Panc1 (cell line): ENCODE measurements around the gene PDE6A. TPM values are rescaled to one million over a fixed set of nuclear protein-coding genes. Genes with fewer than 3 reads are reported as not detected.

ENCODE experiments used
- ATAC-seq: fragments of 200-7000 bp; cut with Tn5 transposase; 2 replicates; pipeline ENCODE4 v1.9.1; 2020; ENCODE audit warnings: mild to moderate bottlenecking, moderate library complexity
- BruUV-seq: library from RNA; stranded (reverse); fragments of 400-500 nt; replicated peaks from 2 replicates; lab custom pipeline; 2021; lab: Mats Ljungman, UMichigan
- CTCF ChIA-PET: fragments of 300-600 bp; sonication (Branson Sonifier 250); formaldehyde crosslinking; loops from one replicate; lab custom pipeline; 2022; ENCODE audit warnings: antibody characterized with exemption; lab: Charles Lee
- POLR2A ChIA-PET: fragments of 300-600 bp; sonication (Branson Sonifier 250); formaldehyde crosslinking; loops from one replicate; lab custom pipeline; 2022; ENCODE audit warnings: antibody characterized with exemption; lab: Charles Lee
- DNase-seq: peaks from one replicate; pipeline ENCODE4 v3.0.0-alpha.2; 2010; ENCODE audit warnings: low read depth, low spot score
- H3K27ac ChIP-seq: 2 replicates; pipeline ENCODE4 v1.5.1; 2011; ENCODE audit warnings: mild to moderate bottlenecking, low read length, inconsistent platforms
- H3K27me3 ChIP-seq: fragments of 200-500 bp; sonication (Bioruptor generic); 2 replicates; pipeline ENCODE4 v1.6.0; 2014; ENCODE audit warnings: low read length, inconsistent platforms; ENCODE audit not compliant: control insufficient read depth, insufficient read depth
- H3K36me3 ChIP-seq: fragments of 200-500 bp; sonication (Bioruptor generic); 2 replicates; pipeline ENCODE4 v1.5.1; 2014; ENCODE audit warnings: inconsistent platforms, mild to moderate bottlenecking, low read length, moderate library complexity; ENCODE audit not compliant: control insufficient read depth, insufficient read depth
- H3K4me1 ChIP-seq: 2 replicates; pipeline ENCODE4 v1.5.1; 2011; ENCODE audit warnings: inconsistent platforms, mild to moderate bottlenecking, low read length, moderate library complexity; ENCODE audit not compliant: control insufficient read depth, insufficient read depth
- H3K4me3 ChIP-seq, 2 experiments: 2 replicates each; pipeline ENCODE4 v1.5.1; 2011 to 2012; ENCODE audit warnings: low read depth in 2 of 2, low read length in 2 of 2, mild to moderate bottlenecking in 2 of 2, inconsistent platforms in 1 of 2, moderate library complexity in 1 of 2
- H3K9me3 ChIP-seq: fragments of 200-500 bp; sonication (Bioruptor generic); 2 replicates; pipeline ENCODE4 v1.5.1; 2014; ENCODE audit warnings: low read depth, mild to moderate bottlenecking, inconsistent platforms, low read length, moderate library complexity; ENCODE audit not compliant: control insufficient read depth, insufficient read depth
- POLR2AphosphoS5 ChIP-seq: IDR thresholded peaks from 2 replicates; pipeline ENCODE4 v1.6.1; 2012; ENCODE audit warnings: mild to moderate bottlenecking, low read depth, low read length, moderate library complexity
- REST ChIP-seq, 2 experiments: IDR thresholded peaks; 2 replicates each; pipeline ENCODE4 v1.6.1; 2011 to 2012; ENCODE audit warnings: low read depth in 2 of 2, control low read depth in 1 of 2, low read length in 1 of 2, mild to moderate bottlenecking in 1 of 2, moderate library complexity in 1 of 2; ENCODE audit not compliant: insufficient read depth in 1 of 2
- SIN3A ChIP-seq: IDR thresholded peaks from 2 replicates; pipeline ENCODE4 v1.6.1; 2012; ENCODE audit warnings: low read depth, mild to moderate bottlenecking, low read length, moderate library complexity, borderline replicate concordance; ENCODE audit not compliant: insufficient read depth
- TCF7L2 ChIP-seq: IDR thresholded peaks from 2 replicates; pipeline ENCODE4 v1.6.1; 2011; ENCODE audit warnings: mild to moderate bottlenecking, low read depth, low read length, inconsistent platforms
- in situ Hi-C: cut with HindIII; loops from 2 replicates; pipeline ENCODE4 v1.10.0; 2016; ENCODE audit warnings: low sequenced_read_pairs, low pct_unique_long_range_greater_than_20kb
- intact Hi-C: fragments of 100-400 bp; cut with micrococcal nuclease; formaldehyde crosslinking; loops from one replicate; pipeline ENCODE4 v1.10.0; 2022; ENCODE audit not compliant: unreplicated experiment
- total RNA-seq: library from RNA; stranded (reverse); gene quantifications from one replicate; pipeline ENCODE4 v1.2.1, GENCODE V29; 2021; ENCODE audit not compliant: unreplicated experiment
- TF ChIP-seq, protein P1 (sequence below): fragments of 450-650 bp; IDR thresholded peaks from 2 replicates; pipeline ENCODE4 v1.5.1; 2017; ENCODE audit warnings: mild to moderate bottlenecking

Gene PDE6A
- total RNA-seq, 1 experiment from 2014 or later = 0.33 TPM

- Histone ChIP-seq H3K27ac (peak overlapping the region; percentile 73; the same call in 1 of the 2 replicates), H3K36me3 (no peaks in the 10 kb centered on the region), H3K4me1 (peaks cover 25% of the 10 kb centered on the region), H3K9me3 (no peaks in the 10 kb centered on the region), H3K4me3 (no peak overlapping the region), H3K27me3 (no peaks in the 10 kb centered on the region)
- ChIA-PET POLR2A (no interaction called here), CTCF (interaction anchor here (0.6 kb wide), 1 partner anchor 14 kb away, joined by 17 read pairs; no protein-coding TSS in a partner anchor)
- no peak for DNase-seq
- in situ Hi-C loops = no loop called here
- ATAC-seq = peak; percentile 49; the same call in 1 of the 2 replicates
- intact Hi-C loops = no loop called here
- no TSS peak for BruUV-seq
- TF ChIP-seq, protein P1, sequence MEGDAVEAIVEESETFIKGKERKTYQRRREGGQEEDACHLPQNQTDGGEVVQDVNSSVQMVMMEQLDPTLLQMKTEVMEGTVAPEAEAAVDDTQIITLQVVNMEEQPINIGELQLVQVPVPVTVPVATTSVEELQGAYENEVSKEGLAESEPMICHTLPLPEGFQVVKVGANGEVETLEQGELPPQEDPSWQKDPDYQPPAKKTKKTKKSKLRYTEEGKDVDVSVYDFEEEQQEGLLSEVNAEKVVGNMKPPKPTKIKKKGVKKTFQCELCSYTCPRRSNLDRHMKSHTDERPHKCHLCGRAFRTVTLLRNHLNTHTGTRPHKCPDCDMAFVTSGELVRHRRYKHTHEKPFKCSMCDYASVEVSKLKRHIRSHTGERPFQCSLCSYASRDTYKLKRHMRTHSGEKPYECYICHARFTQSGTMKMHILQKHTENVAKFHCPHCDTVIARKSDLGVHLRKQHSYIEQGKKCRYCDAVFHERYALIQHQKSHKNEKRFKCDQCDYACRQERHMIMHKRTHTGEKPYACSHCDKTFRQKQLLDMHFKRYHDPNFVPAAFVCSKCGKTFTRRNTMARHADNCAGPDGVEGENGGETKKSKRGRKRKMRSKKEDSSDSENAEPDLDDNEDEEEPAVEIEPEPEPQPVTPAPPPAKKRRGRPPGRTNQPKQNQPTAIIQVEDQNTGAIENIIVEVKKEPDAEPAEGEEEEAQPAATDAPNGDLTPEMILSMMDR = peak; percentile 39
- no peak for TF ChIP-seq TCF7L2
Measured at GRCh38 chr5:149951138-149951749, 6.7 kb upstream of the PDE6A start.

DNA sequence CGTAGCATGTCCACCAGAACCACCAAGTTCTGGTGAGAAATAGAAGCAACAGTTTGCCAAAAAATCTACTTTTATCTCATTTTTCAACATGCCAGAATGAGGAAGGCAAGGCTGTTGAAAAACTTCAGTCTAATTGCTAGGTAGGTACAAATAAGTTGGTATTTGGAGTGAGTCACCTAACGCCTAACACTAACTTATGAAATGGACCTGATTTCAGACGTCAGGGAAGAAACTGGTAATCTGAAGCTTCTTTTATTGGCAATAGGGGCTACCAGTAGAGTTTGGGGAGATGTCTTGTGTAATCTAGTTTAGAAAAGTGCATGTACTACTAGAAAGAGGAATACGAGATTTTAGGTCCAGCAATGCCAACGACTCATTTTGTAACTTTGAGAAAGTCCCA, 4.4 kb upstream of the PDE6A start:
- no peak for ATAC-seq
- CTCF ChIA-PET = interaction anchor here (0.6 kb wide), 1 partner anchor 54 kb away, joined by 3 read pairs; no protein-coding TSS in a partner anchor
- H3K4me1 ChIP-seq = peaks cover 8% of the 10 kb centered on the region
- H3K9me3 ChIP-seq = no peaks in the 10 kb centered on the region
- no peak overlapping the region for H3K4me3 ChIP-seq
- BruUV-seq = no TSS peak
- POLR2A ChIA-PET = interaction anchor here (0.8 kb wide), 1 partner anchor 11 kb away, joined by 3 read pairs; the partner anchor contains the start of gene SLC26A2
- no peak for DNase-seq
- H3K36me3 ChIP-seq = no peaks in the 10 kb centered on the region
- in situ Hi-C loops = no loop called here
- intact Hi-C loops = no loop called here
- TF ChIP-seq POLR2AphosphoS5 = no peak
- TF ChIP-seq TCF7L2 = no peak
- TF ChIP-seq REST (IDR thresholded peaks at IDR 0.05; ENCODE audit: insufficient read depth in 1 of 2, low read depth in 2 of 2, low read length in 1 of 2) = no peak
- TF ChIP-seq, protein P1 = no peak
- no peak for TF ChIP-seq SIN3A
- peak overlapping the region; percentile 12; the same call in 1 of the 2 replicates for H3K27ac ChIP-seq
- H3K27me3 ChIP-seq = no peaks in the 10 kb centered on the region
